ENCODE measurements around the gene PPP1R9A. TPM values are rescaled to one million over a fixed set of nuclear protein-coding genes. Genes with fewer than 3 reads are reported as not detected.

PPP1R9A gene
- total and polyA plus RNA-seq, 7 donors = 1.8 to 51.3 (median 43.5) TPM

DNA sequence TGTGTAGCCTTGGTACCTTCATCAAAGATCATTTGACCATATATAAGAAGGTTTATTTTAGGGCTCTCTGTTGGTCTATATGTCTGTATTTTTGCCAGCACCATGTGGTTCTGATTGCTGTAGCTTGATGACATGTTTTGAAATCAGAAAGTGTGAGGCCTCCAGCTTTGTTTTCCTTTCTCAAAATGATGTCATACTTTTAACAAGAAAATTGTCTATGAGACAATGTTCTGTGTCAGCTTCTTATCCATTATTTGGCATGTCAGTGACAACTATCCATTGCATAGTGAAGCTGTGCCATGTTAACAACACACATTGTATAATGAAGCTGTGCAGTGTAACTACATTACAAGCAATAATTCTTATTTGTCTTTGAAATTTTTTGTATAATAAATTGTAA is 9.1 kb upstream of the PPP1R9A start:
- intact Hi-C loops (cut with DNase I) = no loop called here
- Histone ChIP-seq H3K4me1 (no peaks in the 10 kb centered on the region), H3K9me3 (no peaks in the 10 kb centered on the region), H3K36me3 (no peaks in the 10 kb centered on the region), H3K27ac (no peak overlapping the region), H3K4me3 (no peak overlapping the region), H3K27me3 (no peaks in the 10 kb centered on the region)
- TF ChIP-seq EP300 (IDR thresholded peaks at IDR 0.05) (no peak), POLR2AphosphoS5 (IDR thresholded peaks at IDR 0.05) (no peak), POLR2A (IDR thresholded peaks at IDR 0.05) (no peak)
- TF ChIP-seq, protein P1, sequence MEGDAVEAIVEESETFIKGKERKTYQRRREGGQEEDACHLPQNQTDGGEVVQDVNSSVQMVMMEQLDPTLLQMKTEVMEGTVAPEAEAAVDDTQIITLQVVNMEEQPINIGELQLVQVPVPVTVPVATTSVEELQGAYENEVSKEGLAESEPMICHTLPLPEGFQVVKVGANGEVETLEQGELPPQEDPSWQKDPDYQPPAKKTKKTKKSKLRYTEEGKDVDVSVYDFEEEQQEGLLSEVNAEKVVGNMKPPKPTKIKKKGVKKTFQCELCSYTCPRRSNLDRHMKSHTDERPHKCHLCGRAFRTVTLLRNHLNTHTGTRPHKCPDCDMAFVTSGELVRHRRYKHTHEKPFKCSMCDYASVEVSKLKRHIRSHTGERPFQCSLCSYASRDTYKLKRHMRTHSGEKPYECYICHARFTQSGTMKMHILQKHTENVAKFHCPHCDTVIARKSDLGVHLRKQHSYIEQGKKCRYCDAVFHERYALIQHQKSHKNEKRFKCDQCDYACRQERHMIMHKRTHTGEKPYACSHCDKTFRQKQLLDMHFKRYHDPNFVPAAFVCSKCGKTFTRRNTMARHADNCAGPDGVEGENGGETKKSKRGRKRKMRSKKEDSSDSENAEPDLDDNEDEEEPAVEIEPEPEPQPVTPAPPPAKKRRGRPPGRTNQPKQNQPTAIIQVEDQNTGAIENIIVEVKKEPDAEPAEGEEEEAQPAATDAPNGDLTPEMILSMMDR (IDR thresholded peaks at IDR 0.05) = no peak
- DNase-seq = no peak

DNA sequence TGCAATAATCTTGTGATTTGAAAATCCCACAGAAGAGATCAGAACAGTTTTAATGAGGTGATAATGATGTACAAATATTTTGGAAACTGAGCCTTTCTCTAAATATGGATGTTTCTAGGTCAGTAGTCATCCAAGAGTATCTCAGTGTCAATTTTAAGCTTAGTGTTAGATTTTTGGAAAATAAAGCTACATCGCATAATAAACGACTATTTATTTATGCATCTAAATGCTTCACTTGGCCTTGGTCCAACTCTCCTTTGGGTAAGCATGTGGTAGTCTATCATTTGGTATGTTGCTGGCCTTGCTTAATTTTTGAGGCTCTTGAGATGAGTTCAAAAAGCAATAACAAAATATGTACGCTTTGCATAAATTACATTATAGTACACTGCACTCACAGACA is 5.4 kb upstream of the PPP1R9A start:
- Histone ChIP-seq H3K4me1 (peaks cover 0 to 1% (median under 1%) of the 10 kb centered on the region in 4 donors), H3K27me3 (no peaks in the 10 kb centered on the region), H3K27ac (no peak overlapping the region), H3K9me3 (no peaks in the 10 kb centered on the region), H3K4me3 (no peak overlapping the region), H3K36me3 (no peaks in the 10 kb centered on the region)
- intact Hi-C loops (cut with DNase I) = loop anchor here (10.0 kb wide), 3 partner anchors 193 to 607 kb away; no protein-coding TSS in a partner anchor
- WGBS, 2 donors = 83 to 89% methylated on average over 3 of the region's 3 CpGs
- no peak for DNase-seq
- TF ChIP-seq POLR2AphosphoS5 (IDR thresholded peaks at IDR 0.05) (no peak), POLR2A (IDR thresholded peaks at IDR 0.05) (no peak), EP300 (IDR thresholded peaks at IDR 0.05) (no peak)
- TF ChIP-seq, protein P1 (IDR thresholded peaks at IDR 0.05) = no peak

DNA sequence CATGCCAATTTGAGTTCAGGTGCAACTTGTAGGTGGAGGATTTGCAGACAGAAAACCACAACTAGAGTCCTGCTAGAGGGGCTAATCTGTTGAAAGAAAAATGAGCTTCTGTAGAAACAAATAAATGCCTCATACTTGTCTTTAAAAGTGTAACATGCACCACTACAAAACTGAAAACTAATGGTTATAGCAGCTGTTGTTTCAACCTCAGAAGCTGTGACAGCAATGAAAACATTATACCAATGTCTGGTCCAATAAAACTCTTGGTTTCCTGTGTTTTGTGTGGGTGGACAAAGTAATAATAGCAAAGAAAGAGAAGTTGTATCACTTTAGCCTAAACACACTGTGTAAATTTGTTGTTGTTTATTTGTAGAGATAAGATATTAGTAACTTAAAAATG is 3.4 kb upstream of the PPP1R9A start:
- intact Hi-C loops (cut with DNase I) = loop anchor here (10.0 kb wide), 3 partner anchors 191 to 609 kb away; no protein-coding TSS in a partner anchor
- no peak for DNase-seq
- TF ChIP-seq, protein P1 (IDR thresholded peaks at IDR 0.05) = no peak
- TF ChIP-seq EP300 (IDR thresholded peaks at IDR 0.05) = no peak
- TF ChIP-seq POLR2AphosphoS5 (IDR thresholded peaks at IDR 0.05) = no peak
- TF ChIP-seq POLR2A (IDR thresholded peaks at IDR 0.05) = no peak
- no peaks in the 10 kb centered on the region for H3K27me3 ChIP-seq
- H3K4me1 ChIP-seq = peaks cover 0 to 7% (median 3%) of the 10 kb centered on the region in 4 donors
- no peaks in the 10 kb centered on the region for H3K36me3 ChIP-seq
- no peak overlapping the region for H3K27ac ChIP-seq
- H3K9me3 ChIP-seq = no peaks in the 10 kb centered on the region
- H3K4me3 ChIP-seq = no peak overlapping the region

DNA sequence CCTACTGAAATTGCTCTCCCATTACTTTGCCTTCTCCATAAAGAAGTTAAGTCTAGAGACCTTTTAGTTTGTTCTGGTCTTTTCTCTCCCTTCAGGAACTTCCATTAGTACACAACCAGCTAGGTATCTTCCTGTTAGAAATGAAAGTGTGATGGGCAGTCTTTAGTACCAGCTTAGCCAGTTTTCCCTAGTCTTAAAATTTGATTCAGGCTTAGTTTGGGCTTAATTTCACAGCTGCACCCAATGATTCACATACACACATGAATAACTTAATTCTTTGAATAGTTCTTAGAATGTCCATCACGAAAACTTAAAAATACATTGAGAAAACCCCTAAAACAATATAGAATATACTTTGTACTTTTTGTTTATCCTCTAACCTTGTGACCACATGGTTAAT is 2.4 kb upstream of the PPP1R9A start:
- WGBS, 2 donors = 90 to 97% methylated on average over 1 of the region's 1 CpG
- Histone ChIP-seq H3K9me3 (no peaks in the 10 kb centered on the region), H3K27me3 (no peaks in the 10 kb centered on the region), H3K4me3 (no peak overlapping the region), H3K4me1 (peaks cover 0 to 17% (median 5%) of the 10 kb centered on the region in 4 donors), H3K27ac (no peak overlapping the region), H3K36me3 (no peaks in the 10 kb centered on the region)
- DNase-seq = no peak
- intact Hi-C loops (cut with DNase I) = loop anchor here (5.0 to 10.0 kb wide), 6 partner anchors 72 to 610 kb away; partner anchors contain the start of gene SGCE
- TF ChIP-seq POLR2AphosphoS5 (IDR thresholded peaks at IDR 0.05) = no peak
- TF ChIP-seq POLR2A (IDR thresholded peaks at IDR 0.05) = no peak
- TF ChIP-seq EP300 (IDR thresholded peaks at IDR 0.05) = no peak
- TF ChIP-seq, protein P1 (IDR thresholded peaks at IDR 0.05) = no peak

Data from sigmoid colon (tissue), 7 donors.